Ovary (tissue), 9 donors: ENCODE results near the gene SCAF4. TPM values are rescaled to one million over a fixed set of nuclear protein-coding genes. Genes with fewer than 3 reads are reported as not detected.

Experiments used
- DNase-seq, 5 donors: peaks; one replicate each; pipeline ENCODE4 v3.0.0-alpha.2; 2019 to 2020
- H3K27ac ChIP-seq, 2 donors: fragments of 200-600 bp; one replicate each; pipeline versions ENCODE4 v1.5.1 to v1.8.0; 2019 to 2022
- H3K27me3 ChIP-seq: fragments of 200-600 bp; one replicate; pipeline ENCODE4 v1.8.0; 2022
- H3K36me3 ChIP-seq: fragments of 200-600 bp; sonication (generic); one replicate; pipeline ENCODE4 v1.5.1; 2019
- H3K4me1 ChIP-seq: one replicate; pipeline ENCODE4 v1.8.1; 2013; ENCODE audit warnings: mild to moderate bottlenecking, moderate library complexity; ENCODE audit not compliant: insufficient read depth
- H3K4me3 ChIP-seq: fragments of 200-600 bp; sonication (generic); one replicate; pipeline ENCODE4 v1.5.1; 2017
- H3K9me3 ChIP-seq, 2 donors: fragments of 200-600 bp in 1 of 2; sonication (generic) in 1 of 2; one replicate each; pipeline versions ENCODE4 v1.5.1 to v1.8.1; 2013 to 2019; ENCODE audit warnings: mild to moderate bottlenecking in 1 of 2, moderate library complexity in 1 of 2
- EP300 ChIP-seq: sonication (generic); formaldehyde crosslinking; IDR thresholded peaks from one replicate; pipeline ENCODE4 v1.6.1; 2017; ENCODE audit warnings: antibody characterized with exemption
- POLR2A ChIP-seq: fragments of 450-650 bp; IDR thresholded peaks from one replicate; pipeline ENCODE4 v1.6.1; 2017; ENCODE audit warnings: antibody characterized with exemption, mild to moderate bottlenecking, moderate library complexity
- WGBS, 3 donors: extraction: QIAGEN DNeasy Blood & Tissue Kit in 1 of 3; methylation state at CpG; one replicate each; pipeline versions ENCODE4 v1.1.5 to v1.1.7; 2013 to 2017; 5-methylcytosine and 5-hydroxymethylcytosine counted together
- intact Hi-C, 4 donors: fragments of 100-400 bp; cut with DNase I; formaldehyde crosslinking; loops; one replicate each; pipeline versions ENCODE4 v1.11.0 to v1.15.1; 2022 to 2023
- polyA plus RNA-seq, 2 donors: library from polyadenylated mRNA; stranded (reverse); fragments of 200-250 nt in 1 of 2; fragments of 350-450 nt in 1 of 2; fragmentation: Illumina TruSeq in 1 of 2; extraction: RNeasy Lipid Tissue Mini Kit (QIAGEN cat#74804) in 1 of 2; gene quantifications; one replicate each; pipeline ENCODE4 v1.2.3, GENCODE V29; 2013 to 2014
- total RNA-seq, 7 donors: library from RNA; depleted of rRNA in 2 of 7; stranded (reverse); fragments of >200 nt in 2 of 7; fragmentation: NEBNext Ultra II Directional in 3 of 7; extraction: Animal tissue kit (Norgen Biotek cat#: 25700) in 3 of 7; gene quantifications; one replicate each; pipeline versions ENCODE4 v1.1.0 to v1.2.4, GENCODE V29; 2016 to 2023
- TF ChIP-seq, protein P1 (sequence below), 3 donors: fragments of 450-650 bp in 2 of 3; fragments of 200-600 bp in 1 of 3; IDR thresholded peaks; one replicate each; pipeline versions ENCODE4 v1.5.1 to v1.8.0; 2016 to 2022; ENCODE audit warnings: antibody characterized with exemption in 3 of 3, mild to moderate bottlenecking in 1 of 3
- donor health status: DM: no; HTN: no; CAD: no; lungs with moderate emphysema.
- donor health status: DM: no; HTN: no; CAD: no.
- donor health status: Bipolar disorder and iron deficiency.
- donor health status: DM: yes; HTN: yes; CAD: no.
- donor health status: DM: no; HTN: no; CAD: no.
- donor health status: DM: yes; HTN: yes; CAD: no.

Gene SCAF4
- total and polyA plus RNA-seq, 9 donors = 12.2 to 41.7 (median 28.4) TPM

- H3K9me3 ChIP-seq = no peaks in the 10 kb centered on the region
- H3K36me3 ChIP-seq = no peaks in the 10 kb centered on the region
- WGBS, 3 donors = 23 to 42% (median 27%) methylated on average over 7 of the region's 7 CpGs
These were observed 45.5 kb downstream of the SCAF4 start for GRCh38 chr21:31686272-31686915.

DNA sequence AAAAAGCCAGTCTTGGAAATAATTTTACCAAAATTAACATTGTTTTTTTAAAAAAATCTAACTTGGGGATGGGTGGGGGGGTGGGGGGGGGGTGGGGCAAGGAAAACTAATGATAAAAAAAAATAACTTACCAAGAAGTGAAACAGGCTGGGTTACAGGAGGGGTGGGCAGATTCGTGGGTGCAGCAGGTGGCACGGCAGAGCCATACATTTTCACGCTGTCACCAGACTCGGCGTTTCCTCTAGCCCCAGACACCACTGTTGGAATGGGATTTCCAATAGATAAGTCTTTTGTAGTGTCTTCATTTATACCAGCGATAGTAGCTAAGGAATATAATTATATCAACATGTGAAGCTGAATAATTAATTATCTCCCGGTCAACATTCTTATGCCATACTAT is 47.0 kb downstream of the SCAF4 start:
- H3K4me3 ChIP-seq = no peak overlapping the region
- intact Hi-C loops = no loop called here
- H3K36me3 ChIP-seq = no peaks in the 10 kb centered on the region
- WGBS, 3 donors = 89 to 91% (median 91%) methylated on average over 7 of the region's 7 CpGs
- no peak for DNase-seq
- peaks cover 7% of the 10 kb centered on the region for H3K4me1 ChIP-seq
- H3K27ac ChIP-seq = no peak overlapping the region
- TF ChIP-seq POLR2A (no peak), EP300 (no peak)
- TF ChIP-seq, protein P1, sequence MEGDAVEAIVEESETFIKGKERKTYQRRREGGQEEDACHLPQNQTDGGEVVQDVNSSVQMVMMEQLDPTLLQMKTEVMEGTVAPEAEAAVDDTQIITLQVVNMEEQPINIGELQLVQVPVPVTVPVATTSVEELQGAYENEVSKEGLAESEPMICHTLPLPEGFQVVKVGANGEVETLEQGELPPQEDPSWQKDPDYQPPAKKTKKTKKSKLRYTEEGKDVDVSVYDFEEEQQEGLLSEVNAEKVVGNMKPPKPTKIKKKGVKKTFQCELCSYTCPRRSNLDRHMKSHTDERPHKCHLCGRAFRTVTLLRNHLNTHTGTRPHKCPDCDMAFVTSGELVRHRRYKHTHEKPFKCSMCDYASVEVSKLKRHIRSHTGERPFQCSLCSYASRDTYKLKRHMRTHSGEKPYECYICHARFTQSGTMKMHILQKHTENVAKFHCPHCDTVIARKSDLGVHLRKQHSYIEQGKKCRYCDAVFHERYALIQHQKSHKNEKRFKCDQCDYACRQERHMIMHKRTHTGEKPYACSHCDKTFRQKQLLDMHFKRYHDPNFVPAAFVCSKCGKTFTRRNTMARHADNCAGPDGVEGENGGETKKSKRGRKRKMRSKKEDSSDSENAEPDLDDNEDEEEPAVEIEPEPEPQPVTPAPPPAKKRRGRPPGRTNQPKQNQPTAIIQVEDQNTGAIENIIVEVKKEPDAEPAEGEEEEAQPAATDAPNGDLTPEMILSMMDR (IDR thresholded peaks at IDR 0.05) = no peak
- no peaks in the 10 kb centered on the region for H3K9me3 ChIP-seq
- H3K27me3 ChIP-seq = no peaks in the 10 kb centered on the region

More at GRCh38 chr21:31686272-31686915, 45.5 kb downstream of the SCAF4 start:
- H3K27ac ChIP-seq = no peak overlapping the region
- no peaks in the 10 kb centered on the region for H3K27me3 ChIP-seq
- no peak overlapping the region for H3K4me3 ChIP-seq
- TF ChIP-seq POLR2A = no peak
- TF ChIP-seq, protein P1 (IDR thresholded peaks at IDR 0.05) = no peak
- no peak for TF ChIP-seq EP300
- intact Hi-C loops = no loop called here
- peaks cover 7% of the 10 kb centered on the region for H3K4me1 ChIP-seq
- DNase-seq = no peak

- no peak overlapping the region for H3K4me3 ChIP-seq
- H3K4me1 ChIP-seq = peaks cover 7% of the 10 kb centered on the region
- TF ChIP-seq, protein P1 (IDR thresholded peaks at IDR 0.05) = no peak
- no peak for TF ChIP-seq POLR2A
- TF ChIP-seq EP300 = no peak
- no peak overlapping the region for H3K27ac ChIP-seq
- H3K9me3 ChIP-seq = no peaks in the 10 kb centered on the region
- DNase-seq = no peak
- no peaks in the 10 kb centered on the region for H3K27me3 ChIP-seq
- intact Hi-C loops = no loop called here
- 79 to 82% (median 80%) methylated on average over 5 of the region's 5 CpGs for WGBS, 3 donors
- H3K36me3 ChIP-seq = no peaks in the 10 kb centered on the region
These were observed 48.9 kb downstream of the SCAF4 start for GRCh38 chr21:31683029-31683428.

- H3K9me3 ChIP-seq = no peaks in the 10 kb centered on the region
- intact Hi-C loops = no loop called here
- H3K36me3 ChIP-seq = no peaks in the 10 kb centered on the region
- peaks cover 7% of the 10 kb centered on the region for H3K4me1 ChIP-seq
- H3K4me3 ChIP-seq = no peak overlapping the region
- TF ChIP-seq, protein P1 (IDR thresholded peaks at IDR 0.05) = no peak
- TF ChIP-seq EP300 = no peak
- TF ChIP-seq POLR2A = no peak
- no peaks in the 10 kb centered on the region for H3K27me3 ChIP-seq
- H3K27ac ChIP-seq = no peak overlapping the region
- no peak for DNase-seq
These were observed 49.3 kb downstream of the SCAF4 start for GRCh38 chr21:31682620-31683019.
